HG02571 (cell line): Measurements from ENCODE around the gene S100A6.

ENCODE experiments used
- ATAC-seq: cut with Tn5 transposase; IDR thresholded peaks from one replicate; pipeline ENCODE4 v1.9.1; 2021; ENCODE audit warnings: mild to moderate bottlenecking, moderate library complexity; ENCODE audit not compliant: unreplicated experiment

S100A6 gene

GRCh38 chr1:153546796-153547559, 11.2 kb upstream of the S100A6 start:
- no peak for ATAC-seq

DNA sequence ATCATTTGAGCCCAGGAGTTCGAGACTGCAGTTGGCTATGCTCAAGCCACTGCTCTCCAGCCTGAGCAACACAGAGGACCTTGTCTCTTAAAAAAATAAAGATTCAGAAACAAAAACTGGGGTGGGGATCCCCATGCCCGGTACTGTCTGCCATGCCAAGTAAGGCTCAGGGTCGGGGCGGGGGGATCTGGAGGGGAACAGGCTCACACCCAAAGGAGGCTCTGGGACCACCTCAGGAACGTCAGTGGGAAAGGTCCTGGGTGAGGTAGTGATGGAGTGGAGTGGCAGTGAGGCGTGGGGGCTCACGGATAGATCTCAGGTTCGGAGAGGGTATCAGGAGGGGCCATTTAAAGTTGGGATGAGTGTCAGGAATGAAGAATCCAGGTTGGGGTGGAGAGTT, 10.6 kb upstream of the S100A6 start:
- ATAC-seq = no peak

DNA sequence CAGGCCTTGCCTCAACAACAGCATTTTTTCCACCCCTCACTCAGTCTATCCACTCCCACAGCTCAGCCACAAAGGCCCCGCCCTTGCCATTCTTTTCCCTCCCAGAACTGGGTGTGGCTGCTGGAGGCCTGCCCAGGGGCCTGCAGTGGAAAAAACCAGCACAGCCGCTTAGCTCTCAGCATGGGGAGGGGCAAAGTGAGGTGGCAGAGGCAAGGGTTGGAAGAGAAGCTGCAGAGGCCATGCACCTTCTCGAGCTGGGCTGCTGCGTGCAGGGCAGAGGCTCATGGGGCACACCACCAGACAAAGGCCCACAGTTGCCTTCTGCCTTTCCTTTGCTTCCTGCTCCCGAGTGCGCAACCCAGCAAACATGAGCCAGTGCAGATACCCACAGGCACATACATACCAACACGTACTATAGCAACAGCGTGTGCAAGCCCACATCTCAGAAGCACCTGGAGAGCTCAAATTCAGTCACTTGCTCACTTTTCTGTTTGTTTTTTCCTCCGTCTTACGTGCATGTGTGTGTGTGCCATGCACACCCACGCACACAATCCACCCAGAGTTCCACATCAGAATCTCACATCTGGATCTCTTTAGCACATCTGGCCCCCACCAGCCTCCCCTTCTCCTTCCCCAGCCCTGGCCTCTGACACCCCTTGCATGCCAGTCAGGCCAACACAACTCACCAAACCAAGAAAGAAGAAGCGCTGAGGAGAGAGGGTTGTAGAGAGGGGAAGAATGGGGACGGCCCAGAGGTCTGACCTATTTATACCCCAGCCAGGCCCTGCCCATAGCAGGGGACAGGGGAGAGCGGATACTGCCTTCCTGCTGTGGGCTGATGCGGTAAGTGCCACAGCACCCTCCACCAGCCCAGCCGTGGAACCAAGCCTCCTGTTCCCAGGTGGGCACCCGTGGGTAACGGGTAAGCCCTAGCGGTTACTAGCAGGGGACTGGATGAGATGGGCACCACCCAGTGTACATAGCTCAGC, 9.6 kb upstream of the S100A6 start, which contains the start of gene S100A4:
Gene S100A4, minus strand, starts transcription at position 740 of the 989 bp plus-strand sequence. CDS start 1,012 bp downstream, outside the sequence.
- ATAC-seq = no peak

DNA sequence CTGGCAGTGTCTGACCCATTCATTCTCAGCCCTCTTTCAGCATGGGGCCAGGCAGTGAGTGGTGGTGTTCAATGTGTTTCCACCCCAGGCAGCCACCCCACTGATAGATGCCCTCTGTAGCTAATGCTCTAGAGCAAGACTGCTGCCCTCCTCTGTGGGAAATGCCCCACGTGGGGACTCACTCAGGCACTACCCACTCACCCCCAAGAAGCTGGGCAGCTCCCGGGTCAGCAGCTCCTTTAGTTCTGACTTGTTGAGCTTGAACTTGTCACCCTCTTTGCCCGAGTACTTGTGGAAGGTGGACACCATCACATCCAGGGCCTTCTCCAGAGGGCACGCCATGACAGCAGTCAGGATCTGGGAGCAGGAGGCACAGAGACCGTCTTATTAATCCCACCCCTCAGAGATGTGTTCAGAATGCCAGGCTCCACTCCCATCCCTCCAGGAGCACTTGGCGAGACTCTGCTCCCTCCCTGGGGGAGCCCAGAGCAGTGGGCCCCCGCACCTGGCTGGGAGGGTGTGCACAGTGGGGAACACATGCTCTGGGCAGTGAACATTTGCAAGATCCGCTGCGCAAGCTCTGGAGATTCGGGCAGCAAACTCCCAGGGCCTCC, 8.8 kb upstream of the S100A6 start:
- no peak for ATAC-seq

DNA sequence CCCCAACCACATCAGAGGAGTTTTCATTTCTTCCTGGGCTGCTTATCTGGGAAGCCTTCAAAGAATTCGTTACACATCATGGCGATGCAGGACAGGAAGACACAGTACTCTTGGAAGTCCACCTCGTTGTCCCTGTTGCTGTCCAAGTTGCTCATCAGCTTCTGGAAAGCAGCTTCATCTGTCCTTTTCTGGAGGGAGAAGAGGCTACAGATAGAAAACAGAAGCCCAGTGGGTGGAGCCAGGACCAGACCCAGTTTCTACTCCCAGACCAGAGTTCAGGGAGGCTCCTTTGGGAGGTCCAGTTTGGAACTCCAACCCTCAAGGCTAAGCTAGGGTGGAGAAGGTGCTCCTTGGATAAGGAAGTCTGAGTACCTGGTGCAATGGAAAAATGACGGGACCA, 7.9 kb upstream of the S100A6 start:
- ATAC-seq = no peak

DNA sequence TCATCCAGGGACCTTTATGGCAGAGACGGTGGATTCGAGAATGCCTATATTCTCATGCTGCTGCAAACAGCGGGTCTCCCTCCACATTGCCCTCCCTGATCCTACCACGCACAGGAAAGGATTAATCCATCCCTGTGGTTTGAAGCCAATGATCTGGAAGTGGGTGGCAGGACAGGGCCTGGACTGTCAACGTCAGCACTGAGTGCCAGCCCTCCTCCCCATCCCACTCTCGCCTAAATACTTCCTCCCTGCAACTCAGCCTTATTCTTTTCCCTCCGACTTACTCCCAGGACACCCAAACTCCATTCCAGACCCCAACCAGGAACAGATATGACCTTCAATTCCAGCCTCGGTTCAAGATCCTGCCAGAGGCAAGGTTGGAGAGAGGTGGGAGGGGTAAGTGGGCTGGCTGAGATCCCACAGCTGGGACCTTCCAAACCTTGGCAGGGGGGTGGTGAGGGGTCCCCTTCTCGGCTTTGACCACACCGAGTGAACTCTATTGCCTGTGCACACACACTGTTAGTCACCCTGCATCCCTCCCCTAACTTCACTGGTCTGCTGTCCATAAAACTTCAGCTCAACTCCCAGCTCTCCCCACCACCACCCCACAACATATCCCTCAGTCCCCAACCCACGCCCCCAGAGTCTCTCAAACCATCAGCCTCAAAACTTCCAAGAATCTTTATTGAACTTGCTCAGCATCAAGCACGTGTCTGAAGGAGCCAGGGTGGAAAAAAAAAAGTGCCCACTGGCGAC, 7.3 kb upstream of the S100A6 start:
- no peak for ATAC-seq

- no peak for ATAC-seq
These were observed 6.1 kb upstream of the S100A6 start for GRCh38 chr1:153541641-153542590.

DNA sequence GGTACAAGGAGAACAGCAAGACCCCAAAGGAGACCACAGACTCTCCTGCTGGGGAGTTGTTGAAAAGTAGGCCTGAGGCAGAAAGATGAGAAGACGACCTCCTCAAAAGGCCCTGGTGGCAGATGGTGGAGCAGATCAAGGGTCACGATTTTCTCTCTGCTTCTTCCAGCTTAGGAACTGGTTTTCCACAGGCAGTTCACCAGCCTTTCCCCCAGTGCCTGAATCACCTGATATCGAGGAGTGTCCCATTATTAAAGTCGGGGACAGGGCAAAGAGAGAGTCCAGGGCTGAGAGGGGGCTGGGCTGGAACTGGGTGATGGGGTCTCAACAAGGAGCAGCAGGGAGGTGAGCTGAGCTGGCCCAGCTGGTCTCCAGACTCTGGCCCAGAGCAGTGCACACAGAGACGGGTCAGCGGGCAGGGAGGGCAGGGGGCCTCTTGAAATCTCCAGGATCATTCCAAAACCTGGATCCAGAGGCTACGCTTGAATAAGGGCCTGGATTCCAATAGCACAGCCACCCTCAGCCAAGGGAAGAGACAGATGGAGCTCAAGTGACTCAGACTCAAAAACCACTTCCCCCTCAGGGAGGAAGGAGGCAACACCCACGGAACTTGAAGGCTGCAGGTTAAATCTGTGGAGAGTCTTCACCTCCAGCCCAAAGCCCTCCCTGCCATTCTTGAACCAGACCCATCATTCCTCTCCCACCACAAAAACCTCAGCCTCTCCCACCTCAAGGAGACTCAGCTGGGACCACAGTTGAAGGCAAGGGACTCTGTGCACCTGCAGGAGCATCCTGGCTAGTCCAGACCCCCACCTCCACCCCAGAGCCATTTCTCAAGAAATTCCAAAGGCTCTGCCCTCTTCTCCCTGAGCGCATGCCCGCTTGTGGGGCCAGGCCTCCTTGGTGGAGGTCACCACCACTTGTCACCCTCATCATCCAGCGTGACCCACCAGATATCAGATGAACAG, 4.9 kb upstream of the S100A6 start, which contains the start of gene S100A5:
Gene S100A5, minus strand, starts transcription at position 541 of the 968 bp plus-strand sequence. CDS start 743 bp downstream, outside the sequence.
- no peak for ATAC-seq

GRCh38 chr1:153539395-153540093, 3.8 kb upstream of the S100A6 start:
- no peak for ATAC-seq

DNA sequence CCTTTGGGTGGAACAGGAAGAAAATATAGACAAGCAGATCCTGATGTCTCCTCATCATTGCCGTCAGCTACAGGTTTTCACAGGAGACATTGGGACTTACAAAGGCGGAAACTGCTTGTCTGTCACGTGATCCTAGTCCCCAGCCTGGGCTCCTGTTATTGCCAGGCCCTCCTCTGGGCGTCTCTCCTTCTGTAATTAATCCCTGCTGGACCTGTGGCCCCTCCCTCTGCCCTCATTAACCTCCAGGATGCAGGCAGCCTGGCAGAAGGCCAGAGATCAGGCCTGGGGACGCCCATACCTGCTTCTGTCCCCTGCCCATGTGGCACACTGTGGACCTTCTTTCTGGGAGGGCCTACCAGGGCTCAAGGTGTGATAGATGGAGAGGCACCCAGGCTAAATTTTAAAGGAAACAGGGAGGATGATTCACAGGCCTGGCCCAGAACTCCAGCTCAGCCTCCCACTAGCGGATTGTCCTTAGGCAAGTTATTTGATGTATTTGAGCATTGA, 2.6 kb upstream of the S100A6 start:
- ATAC-seq = no peak

GRCh38 chr1:153537376-153537730, 1.6 kb upstream of the S100A6 start:
- ATAC-seq = no peak

- ATAC-seq = no peak
These were observed 1.0 kb upstream of the S100A6 start for GRCh38 chr1:153536671-153537375.

GRCh38 chr1:153536012-153536670, 350 bp upstream of the S100A6 start:
- ATAC-seq = no peak

DNA sequence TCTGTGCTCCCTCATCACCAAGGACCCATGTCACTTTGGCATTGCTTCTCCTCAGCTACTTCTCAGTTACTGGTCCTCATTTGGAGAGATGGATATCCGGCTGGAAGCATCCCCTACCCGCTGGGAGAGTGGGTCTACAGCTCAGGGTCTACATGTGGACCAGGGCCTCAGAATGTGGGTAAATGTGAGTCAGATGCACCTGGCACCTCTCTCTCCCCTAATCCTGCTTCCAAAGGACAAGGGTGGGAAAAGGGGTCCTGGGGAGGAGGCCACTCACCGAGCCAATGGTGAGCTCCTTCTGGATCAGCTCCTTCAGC, 908 bp downstream of the S100A6 start:
- no peak for ATAC-seq

GRCh38 chr1:153534226-153534924, 1.4 kb downstream of the S100A6 start:
- no peak for ATAC-seq

- ATAC-seq = no peak
These were observed 2.0 kb downstream of the S100A6 start for GRCh38 chr1:153533689-153534201.
